HG03139 (cell line): Measurements from ENCODE around the gene PDZD2.

Source experiments
- ATAC-seq: cut with Tn5 transposase; IDR thresholded peaks from one replicate; pipeline ENCODE4 v1.9.1; 2021; ENCODE audit not compliant: unreplicated experiment

The PDZD2 gene

DNA sequence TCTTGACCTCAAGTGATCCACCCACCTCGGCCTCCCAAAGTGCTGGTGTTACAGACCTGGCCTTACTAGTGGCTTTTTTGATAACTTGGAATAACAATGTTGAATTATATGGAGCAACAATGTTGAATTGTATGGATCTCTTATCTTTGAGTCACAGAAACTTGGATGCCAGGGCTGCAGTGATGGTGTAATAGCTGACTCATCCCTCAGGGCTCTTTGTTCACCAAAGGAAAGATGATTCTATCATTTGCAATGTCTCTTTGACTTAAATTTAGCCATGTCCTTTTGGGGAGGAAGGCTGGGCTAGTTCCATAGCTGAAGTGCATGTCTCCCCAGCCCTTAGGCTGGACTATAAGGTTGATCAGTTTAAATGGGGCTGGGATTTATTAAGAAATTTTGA, 172.3 kb downstream of the PDZD2 start:
- ATAC-seq = no peak

DNA sequence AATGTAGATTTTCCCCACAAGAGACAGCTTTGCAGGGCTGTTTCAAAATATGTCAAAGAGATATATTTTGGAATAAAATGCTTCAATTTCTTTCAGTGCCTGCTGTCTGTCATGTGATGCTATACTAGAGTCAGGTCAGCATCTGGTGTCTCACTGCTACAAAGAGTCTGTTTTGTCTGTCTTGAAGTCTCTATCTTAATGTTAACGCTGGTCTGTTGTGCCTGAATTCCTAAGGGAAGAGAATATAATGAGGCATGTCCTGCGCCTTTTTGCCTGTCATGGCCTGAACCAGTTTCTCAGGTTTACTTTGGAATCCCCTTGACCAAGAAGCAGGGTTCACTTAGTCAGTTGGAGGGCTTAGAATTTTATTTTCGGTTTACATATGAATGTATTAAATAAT, 176.4 kb downstream of the PDZD2 start:
- ATAC-seq = no peak

DNA sequence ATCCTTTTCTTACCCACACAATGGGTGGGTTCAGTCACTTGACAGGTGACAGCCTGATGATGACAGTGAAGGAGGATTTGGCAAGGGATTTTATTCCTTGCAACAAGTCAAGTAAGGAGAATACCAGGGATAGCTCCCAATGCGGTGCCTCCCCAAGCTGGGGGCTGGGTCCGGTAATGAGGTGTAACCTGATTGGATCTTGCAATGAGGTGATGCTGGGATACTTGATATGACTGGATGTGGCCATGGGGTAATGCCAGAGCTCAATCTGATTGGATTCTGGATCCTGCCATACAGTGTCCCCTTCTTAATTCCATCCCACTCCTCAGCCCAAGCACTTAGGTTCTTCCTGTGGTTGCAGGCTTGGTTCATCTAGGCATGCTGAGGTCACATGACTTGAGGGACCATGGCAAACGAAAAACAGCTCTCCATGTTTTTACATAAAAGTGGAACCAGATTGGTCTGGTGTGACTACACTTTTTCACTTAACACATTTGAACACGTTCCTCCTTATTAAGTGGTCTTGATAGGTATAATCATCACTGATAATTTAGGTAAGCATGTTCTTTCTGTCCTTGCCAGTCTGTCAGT, 181.1 kb downstream of the PDZD2 start:
- ATAC-seq = no peak

DNA sequence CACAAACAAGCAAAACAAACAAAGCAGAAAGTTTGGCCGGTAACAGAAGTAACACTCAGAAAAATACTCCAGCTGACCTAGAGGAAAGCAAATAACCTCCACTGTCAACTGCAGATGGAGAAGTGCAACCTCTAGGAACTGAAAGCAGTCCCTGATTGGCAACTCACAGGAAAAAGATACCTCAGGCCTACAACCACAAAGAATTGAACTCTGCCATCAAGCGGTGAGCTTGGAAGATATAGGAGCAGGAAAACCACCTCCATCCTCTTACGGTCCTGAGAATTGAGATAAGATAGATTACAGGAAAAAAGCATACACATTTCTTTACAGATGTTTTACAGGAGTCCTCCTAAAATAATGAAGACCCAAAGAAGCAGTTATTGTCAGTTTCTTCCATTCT, 184.5 kb downstream of the PDZD2 start:
- ATAC-seq = no peak

- no peak for ATAC-seq
Observed at GRCh38 chr5:31824869-31825517, 186.1 kb downstream of the PDZD2 start.

DNA sequence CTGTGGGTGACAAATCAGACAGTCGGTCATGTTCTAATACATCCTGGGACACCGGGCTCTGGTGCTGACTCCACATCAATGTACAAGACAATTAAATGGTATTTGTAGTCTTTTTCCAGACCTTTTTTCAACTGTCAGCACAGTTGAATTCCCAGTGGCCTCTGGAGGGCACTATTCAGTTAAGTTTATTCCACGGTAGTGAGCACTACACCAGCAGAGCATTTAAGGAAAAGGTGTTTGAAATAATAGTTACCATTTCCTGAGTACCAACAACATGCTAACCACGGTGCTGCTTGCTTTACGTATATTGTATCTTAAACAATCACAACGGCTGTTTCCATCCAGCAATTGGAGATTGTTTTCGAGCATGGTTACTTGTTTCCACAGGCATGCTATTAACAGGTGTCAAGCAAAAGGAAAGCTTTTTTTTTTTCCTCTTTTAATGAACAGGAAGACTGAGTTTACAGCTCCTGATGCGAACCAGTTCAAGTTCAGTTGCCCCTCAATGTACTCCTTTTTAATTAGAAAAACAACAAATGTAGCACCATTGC, 186.7 kb downstream of the PDZD2 start:
- ATAC-seq = no peak

DNA sequence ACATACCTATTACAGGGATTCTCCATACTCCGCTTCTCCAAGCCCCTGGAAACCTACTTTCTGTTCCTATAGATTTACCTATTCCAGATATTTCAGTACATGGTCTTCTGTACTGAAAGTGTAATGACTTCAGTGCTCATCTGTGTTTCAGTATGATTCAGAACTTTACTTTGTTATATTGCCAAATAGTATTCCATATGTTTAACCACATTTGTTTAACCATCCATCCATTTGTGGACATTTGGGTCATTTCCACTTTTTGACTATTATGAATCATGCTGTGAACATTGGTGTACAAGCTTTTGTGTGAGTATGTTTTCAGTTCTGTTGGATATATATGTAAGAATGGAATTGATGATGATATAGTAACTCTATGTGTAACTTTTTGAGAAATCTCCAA, 188.9 kb downstream of the PDZD2 start:
- ATAC-seq = no peak

GRCh38 chr5:31832966-31833365, 194.0 kb downstream of the PDZD2 start:
- ATAC-seq = no peak

GRCh38 chr5:31833710-31834109, 194.8 kb downstream of the PDZD2 start:
- no peak for ATAC-seq

GRCh38 chr5:31844622-31845345, 205.9 kb downstream of the PDZD2 start:
- ATAC-seq = no peak

GRCh38 chr5:31845361-31845760, 206.4 kb downstream of the PDZD2 start:
- ATAC-seq = no peak

- no peak for ATAC-seq
Observed at GRCh38 chr5:31846934-31847333, 208.0 kb downstream of the PDZD2 start.

GRCh38 chr5:31847354-31847753, 208.4 kb downstream of the PDZD2 start:
- ATAC-seq = no peak

GRCh38 chr5:31850981-31851689, 212.2 kb downstream of the PDZD2 start:
- ATAC-seq = no peak

DNA sequence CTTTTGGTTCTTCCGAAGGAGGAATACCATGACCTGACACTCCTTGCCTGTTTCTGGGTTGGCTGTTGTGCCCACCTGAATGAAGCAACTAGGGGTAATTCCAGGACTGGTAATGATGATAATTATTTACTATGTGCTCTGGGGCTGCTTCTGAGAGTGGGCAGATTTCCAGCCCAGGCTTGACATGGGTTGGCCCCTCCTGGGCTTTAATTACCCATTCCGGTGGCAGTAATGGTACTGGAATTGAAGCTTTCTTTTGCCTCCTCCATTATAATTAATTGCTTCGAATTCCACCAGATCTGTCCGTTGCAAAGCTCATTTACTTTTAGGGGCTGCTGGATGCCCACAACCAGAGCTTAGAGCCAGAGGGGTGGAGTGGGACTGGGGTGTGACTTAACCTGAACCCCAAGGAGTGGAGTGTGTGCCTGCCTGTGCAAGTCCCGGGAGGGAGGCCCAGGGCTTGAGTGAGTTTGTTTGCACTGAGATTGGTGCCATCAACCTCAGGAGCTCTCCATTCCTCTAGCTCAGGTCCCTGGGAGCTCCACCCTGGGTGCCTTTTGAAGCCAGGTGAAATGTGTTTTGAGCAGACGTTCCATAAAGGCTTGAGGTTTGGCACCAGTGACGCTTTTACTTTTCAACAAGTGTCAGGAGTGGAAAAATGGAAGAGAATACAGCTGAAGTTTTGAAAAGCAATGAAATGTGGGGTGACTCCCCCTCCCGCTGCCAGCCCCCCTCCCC, 214.6 kb downstream of the PDZD2 start:
- no peak for ATAC-seq

DNA sequence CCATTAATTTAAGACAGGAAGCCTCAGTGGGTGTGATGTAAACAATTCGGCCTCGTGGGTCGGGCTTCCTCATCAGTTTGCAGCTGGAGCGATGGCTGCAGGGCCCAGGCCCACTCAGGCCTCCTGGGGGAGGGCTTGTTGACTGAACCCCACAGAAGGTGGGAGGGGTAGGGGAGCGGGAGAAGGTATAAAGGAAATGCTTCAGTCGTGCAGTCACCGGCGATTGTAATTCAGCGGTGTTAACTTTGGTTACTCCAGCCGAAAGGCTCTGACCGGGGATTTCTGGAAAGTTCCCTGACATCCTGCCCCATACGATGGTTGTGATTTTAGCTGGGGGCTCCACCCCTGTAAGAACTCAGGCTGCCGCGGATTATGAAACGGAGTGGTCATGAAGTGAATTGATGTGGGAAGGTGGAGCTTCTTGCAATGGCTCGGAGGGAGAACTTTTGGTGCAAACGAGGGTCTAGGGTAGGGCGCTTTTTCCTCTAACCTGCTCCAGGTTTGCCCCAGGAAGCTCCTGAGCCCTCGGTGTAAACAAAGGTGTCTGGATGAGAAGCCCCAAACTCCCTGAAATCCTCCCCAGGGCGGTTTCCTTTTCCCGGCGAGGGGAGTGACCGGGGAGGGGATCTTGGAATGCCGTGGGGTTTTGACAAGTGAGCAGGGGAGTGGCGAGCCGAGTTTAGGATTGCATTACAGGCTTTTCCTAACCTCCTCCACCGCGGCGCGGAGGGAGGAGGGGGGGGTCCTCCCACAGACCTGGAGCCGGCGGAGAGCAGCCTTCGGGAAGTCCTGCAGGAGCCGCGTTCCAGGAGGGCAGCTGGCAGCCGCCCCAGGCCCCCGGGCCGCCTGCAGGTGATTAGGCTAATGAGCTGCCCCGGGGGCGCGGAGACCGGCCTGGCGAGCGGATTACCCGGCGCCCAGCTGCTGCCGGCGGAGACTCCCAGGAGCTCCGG, 215.5 kb downstream of the PDZD2 start:
- no peak for ATAC-seq

- no peak for ATAC-seq
Observed at GRCh38 chr5:31855134-31856040, 216.5 kb downstream of the PDZD2 start.

- no peak for ATAC-seq
Observed at GRCh38 chr5:31859096-31859495, 220.2 kb downstream of the PDZD2 start.

- no peak for ATAC-seq
Observed at GRCh38 chr5:31860278-31860677, 221.3 kb downstream of the PDZD2 start.
